HG02884 (cell line): ENCODE data around the gene CCDC28A.

Experiments used
- ATAC-seq: cut with Tn5 transposase; IDR thresholded peaks from one replicate; pipeline ENCODE4 v1.9.1; 2021; ENCODE audit warnings: mild to moderate bottlenecking, moderate library complexity; ENCODE audit not compliant: unreplicated experiment

CCDC28A gene

DNA sequence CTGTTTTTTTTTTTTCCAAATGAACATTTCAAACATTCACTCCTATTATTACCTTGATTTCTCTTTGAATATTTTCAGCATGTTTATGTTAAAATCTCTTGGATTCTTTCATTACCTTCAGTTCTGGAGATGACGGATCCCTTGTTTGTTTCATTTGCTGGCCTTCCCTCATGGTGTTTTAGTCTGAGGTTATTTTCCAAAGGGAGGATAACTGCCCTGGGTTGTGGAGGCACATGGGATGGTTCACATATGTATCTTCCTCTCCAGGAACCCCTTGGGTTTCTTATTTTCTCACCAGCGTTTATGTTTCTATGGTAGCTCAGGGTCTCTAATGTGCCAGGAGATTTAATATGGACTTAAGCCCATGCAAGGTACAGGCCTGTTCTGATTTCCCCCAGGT lies 58.6 kb downstream of the CCDC28A start:
- no peak for ATAC-seq

DNA sequence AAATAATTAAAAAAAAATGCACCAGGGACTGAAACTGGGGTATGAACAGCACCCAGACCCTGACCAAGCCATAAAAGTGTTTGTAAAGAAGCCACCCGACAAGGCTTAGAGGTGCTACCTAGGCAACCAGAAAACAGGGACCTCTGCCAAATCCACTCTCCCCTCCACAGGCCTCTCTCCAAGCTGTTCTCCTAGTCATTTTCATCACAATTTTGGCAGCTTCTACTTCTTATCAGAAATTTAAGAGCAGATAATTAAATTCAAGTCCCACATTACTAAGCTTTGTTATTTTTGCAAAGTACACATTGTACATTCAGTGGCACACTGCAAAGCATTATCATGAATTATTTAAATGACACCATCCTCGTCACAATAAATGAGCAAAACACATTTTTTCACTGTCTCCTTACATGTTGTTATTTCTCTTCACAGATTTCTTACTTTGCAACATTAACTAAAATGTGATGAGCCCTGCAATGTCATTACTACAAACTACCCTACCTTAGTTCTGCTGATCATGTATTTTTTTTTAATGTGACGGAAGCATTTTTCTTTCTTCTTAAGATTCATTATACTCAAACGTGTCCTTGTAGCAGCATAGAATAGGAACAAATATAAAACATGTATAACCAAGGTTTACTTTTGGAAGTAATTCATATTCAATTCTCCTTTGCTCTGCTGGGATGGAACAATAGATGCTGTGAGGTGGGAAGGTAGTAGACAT lies 60.4 kb downstream of the CCDC28A start:
- ATAC-seq = no peak

DNA sequence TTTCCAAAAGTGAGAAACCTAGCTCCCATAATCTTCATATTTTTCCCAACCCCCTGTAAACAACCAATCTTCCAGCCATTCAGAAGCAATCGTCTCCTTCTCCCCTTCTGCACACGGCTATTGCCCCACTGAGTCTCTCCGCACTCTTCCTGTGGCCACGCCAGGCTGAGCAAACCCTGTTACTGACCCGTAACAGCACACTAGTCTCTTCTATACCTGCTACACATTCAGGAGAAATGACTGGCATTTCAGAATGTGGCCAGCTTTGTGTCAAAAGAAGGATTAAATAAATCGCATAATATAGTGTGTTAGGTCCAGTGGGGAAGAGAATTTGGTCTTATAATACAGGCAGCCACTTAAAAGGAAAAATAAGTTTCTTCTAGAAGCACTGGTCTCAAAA lies 63.7 kb downstream of the CCDC28A start:
- no peak for ATAC-seq
